GM18951 (cell line): ENCODE data around the gene THOC2.
"Not testable (repeated sequence)": the region's sequence is repeated elsewhere in the genome, so short reads cannot be mapped to it uniquely, and the experiment has no call there.

ENCODE experiments used
- POLR2A ChIP-seq: IDR thresholded peaks from 4 replicates; pipeline ENCODE4 v1.6.1; 2011; ENCODE audit warnings: mild to moderate bottlenecking; ENCODE audit not compliant: insufficient read length, insufficient read depth; ENCODE audit errors: extremely low read depth
- in situ Hi-C: fragments of 300-500 bp; cut with MboI; formaldehyde crosslinking; loops from one replicate; pipeline ENCODE4 v1.12.0; 2022; ENCODE audit warnings: low sequenced_read_pairs, mixed read lengths, inconsistent platforms; ENCODE audit not compliant: unreplicated experiment

Gene THOC2

GRCh38 chrX:123625952-123626351 lies 106.9 kb downstream of the THOC2 start:
- in situ Hi-C loops, result no loop called here
- no peak for TF ChIP-seq POLR2A

- in situ Hi-C loops, result no loop called here
- no peak for TF ChIP-seq POLR2A
Measured at GRCh38 chrX:123625477-123625876, 107.4 kb downstream of the THOC2 start.

- in situ Hi-C loops, result no loop called here
Measured at GRCh38 chrX:123617007-123617406, 115.8 kb downstream of the THOC2 start.

GRCh38 chrX:123610915-123611314 lies 121.9 kb downstream of the THOC2 start:
- in situ Hi-C loops, result no loop called here
- TF ChIP-seq POLR2A, result no peak

More at GRCh38 chrX:123617007-123617406, 115.8 kb downstream of the THOC2 start:
- no peak for TF ChIP-seq POLR2A

- in situ Hi-C loops, result no loop called here
- TF ChIP-seq POLR2A, result no peak
Measured at GRCh38 chrX:123607806-123608205, 125.0 kb downstream of the THOC2 start.

- TF ChIP-seq POLR2A, result no peak
- in situ Hi-C loops, result no loop called here
Measured at GRCh38 chrX:123607270-123607669, 125.6 kb downstream of the THOC2 start.

DNA sequence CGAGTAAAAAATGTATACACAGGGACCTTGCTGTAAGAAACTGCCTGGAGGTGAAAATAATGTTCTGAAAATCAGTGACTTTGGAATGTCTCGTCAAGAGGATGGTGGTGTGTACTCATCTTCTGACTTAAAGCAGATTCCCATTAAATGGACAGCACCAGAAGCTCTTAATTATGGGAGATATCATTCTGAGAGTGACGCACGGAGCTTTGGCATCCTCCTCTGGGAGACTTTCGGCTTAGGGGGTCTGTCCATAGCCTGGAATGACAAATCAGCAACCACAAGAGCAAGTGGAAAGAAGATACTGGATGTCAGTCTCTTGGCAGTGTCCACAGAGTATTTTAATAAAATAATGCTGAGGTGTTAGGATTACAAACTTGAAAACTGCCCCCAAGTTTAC lies 129.4 kb downstream of the THOC2 start:
- in situ Hi-C loops, result no loop called here
- TF ChIP-seq POLR2A, result no peak

GRCh38 chrX:123601437-123601836 lies 131.4 kb downstream of the THOC2 start:
- TF ChIP-seq POLR2A, result no peak
- in situ Hi-C loops, result no loop called here

DNA sequence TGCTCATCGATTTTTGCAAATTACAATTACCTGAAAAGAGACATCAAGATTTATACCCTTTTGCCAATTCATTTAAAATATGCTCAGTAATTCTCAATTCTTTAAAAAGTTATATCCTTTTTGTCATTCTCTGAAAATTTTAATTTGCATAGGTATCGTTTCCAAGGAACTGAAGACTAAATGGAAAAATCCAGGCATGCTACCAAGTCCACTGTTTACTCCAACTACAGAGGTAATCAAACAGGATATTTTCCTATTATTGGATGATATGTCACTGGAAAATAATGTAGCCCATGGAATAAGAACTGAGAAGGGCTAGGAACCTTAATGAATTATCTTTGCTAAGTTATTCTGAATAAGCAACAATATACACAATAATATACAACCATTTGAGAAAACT lies 132.7 kb downstream of the THOC2 start:
- in situ Hi-C loops, result no loop called here
- TF ChIP-seq POLR2A, result no peak

GRCh38 chrX:123590842-123591486 lies 141.9 kb downstream of the THOC2 start:
- in situ Hi-C loops, result no loop called here
- no peak for TF ChIP-seq POLR2A

DNA sequence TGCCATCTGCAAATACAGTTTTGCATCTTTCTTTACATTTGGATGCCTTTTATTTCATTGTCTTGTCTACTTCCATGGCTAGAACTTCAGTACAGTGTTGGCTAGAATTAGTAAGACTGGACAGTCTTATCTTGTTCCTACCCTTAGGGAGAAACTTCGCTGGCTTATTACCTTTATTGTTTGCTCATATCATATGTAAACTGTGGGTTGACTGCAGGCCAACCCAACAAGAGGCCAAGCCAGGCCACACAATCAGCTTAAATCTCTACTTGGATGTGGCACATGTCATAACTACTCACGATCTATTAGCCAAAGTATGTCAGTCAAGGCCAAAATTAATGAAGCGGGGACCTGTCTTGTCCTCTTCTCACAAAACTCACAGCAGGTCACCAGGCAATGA lies 144.1 kb downstream of the THOC2 start:
- no peak for TF ChIP-seq POLR2A
- in situ Hi-C loops, result no loop called here

GRCh38 chrX:123581586-123581985 lies 151.3 kb downstream of the THOC2 start:
- TF ChIP-seq POLR2A, result no peak
- in situ Hi-C loops, result no loop called here

DNA sequence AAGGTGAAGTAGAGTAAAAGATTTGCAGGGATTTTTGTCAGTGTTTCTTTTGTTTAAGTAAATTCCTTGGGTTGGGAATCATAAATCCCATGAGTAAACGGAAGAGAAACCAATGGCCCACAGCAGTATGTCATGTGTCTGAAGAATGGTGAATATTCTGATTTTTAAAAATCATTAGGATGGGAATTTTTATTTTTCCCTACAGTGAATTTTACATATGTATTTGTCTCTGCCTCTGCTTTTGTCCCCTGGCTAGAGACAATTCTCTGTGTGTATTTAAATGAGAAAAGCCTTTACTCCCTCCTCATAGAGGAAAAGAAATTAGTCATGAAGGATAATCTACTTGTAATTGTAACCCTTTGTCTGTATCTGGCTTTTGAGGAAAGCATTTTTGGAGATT lies 152.1 kb downstream of the THOC2 start:
- in situ Hi-C loops, result no loop called here
- no peak for TF ChIP-seq POLR2A

DNA sequence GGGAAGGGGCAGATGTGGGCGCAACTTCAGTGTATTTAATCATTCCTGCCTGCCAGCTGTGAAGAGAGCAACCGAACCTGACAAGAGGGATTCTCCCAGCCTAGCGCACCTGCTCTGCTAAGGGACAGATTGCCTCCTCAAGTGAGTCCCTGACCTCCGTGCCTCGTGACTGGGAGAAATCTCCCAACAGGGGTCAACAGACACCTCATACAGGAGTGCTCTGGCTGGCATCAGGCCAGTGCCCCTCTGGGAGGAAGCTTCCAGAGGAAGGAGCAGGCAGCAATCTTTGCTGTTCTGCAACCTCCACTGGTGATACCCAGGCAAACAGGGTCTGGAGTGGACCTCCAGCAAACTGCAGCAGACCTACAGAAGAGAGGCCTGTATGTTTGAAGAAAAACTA lies 158.8 kb downstream of the THOC2 start:
- in situ Hi-C loops, result not testable (repeated sequence)

- no peak for TF ChIP-seq POLR2A
- in situ Hi-C loops, result no loop called here
Measured at GRCh38 chrX:123570011-123570590, 162.8 kb downstream of the THOC2 start.

DNA sequence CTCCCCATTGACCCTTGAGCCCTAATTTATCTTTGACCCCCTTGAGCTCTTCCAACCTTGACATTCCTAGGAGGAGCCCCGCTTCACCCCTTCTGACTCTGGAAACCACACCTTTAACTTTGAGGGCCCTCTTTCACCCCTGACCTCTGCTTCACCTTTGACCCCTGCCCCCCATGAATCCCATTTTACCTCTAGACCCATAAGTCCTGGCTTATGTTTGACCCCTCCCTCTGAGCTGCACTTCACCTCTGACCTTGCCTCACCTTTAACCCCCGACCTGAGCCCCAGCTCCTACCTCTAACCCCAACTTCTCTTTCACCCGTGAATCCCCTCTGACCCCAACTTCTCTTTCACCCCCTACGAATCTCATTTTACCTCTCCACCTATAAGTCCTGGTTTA lies 169.7 kb downstream of the THOC2 start:
- in situ Hi-C loops, result no loop called here
- no peak for TF ChIP-seq POLR2A
